Colonic mucosa (tissue), 4 donors: ENCODE measurements around the gene ERBB4. TPM values are rescaled to one million over a fixed set of nuclear protein-coding genes. Genes with fewer than 3 reads are reported as not detected.

Experiments
- DNase-seq: peaks from one replicate; pipeline ENCODE4 v3.0.0-alpha.2; 2020
- H3K27ac ChIP-seq: fragments of 200-600 bp; one replicate; pipeline ENCODE4 v1.8.0; 2021
- H3K27me3 ChIP-seq: fragments of 200-600 bp; one replicate; pipeline ENCODE4 v1.8.0; 2021
- H3K36me3 ChIP-seq: fragments of 200-600 bp; one replicate; pipeline ENCODE4 v1.8.0; 2021
- H3K4me1 ChIP-seq: fragments of 200-600 bp; one replicate; pipeline ENCODE4 v1.8.0; 2021; ENCODE audit warnings: mild to moderate bottlenecking
- H3K4me3 ChIP-seq: fragments of 200-600 bp; one replicate; pipeline ENCODE4 v1.8.0; 2021
- H3K9ac ChIP-seq, 2 donors: one replicate each; pipeline ENCODE4 v1.7.0; 2013; ENCODE audit warnings: control low read depth in 2 of 2, low read depth in 2 of 2, low read length in 2 of 2
- H3K9me3 ChIP-seq: fragments of 200-600 bp; one replicate; pipeline ENCODE4 v1.8.0; 2021
- intact Hi-C: fragments of 100-400 bp; cut with DNase I; formaldehyde crosslinking; loops from one replicate; pipeline ENCODE4 v1.14.1; 2022
- total RNA-seq, 2 donors: library from RNA; stranded (reverse); fragmentation: NEBNext Ultra II Directional in 1 of 2; extraction: Animal tissue kit (Norgen Biotek cat#: 25700) in 1 of 2; gene quantifications; one replicate each; pipeline ENCODE4 v1.2.1, GENCODE V29; 2021
- TF ChIP-seq, protein P1 (sequence below): fragments of 200-600 bp; IDR thresholded peaks from one replicate; pipeline ENCODE4 v1.8.0; 2022; ENCODE audit warnings: antibody characterized with exemption, mild to moderate bottlenecking
- donor health status: healthy.
- donor health status: DM: no; HTN: no; CAD: no.
- donor health status: DM: no; HTN: no; CAD: no.

ERBB4 gene
- total RNA-seq, 2 donors from 2014 or later = 0.05 to 0.07 TPM

DNA sequence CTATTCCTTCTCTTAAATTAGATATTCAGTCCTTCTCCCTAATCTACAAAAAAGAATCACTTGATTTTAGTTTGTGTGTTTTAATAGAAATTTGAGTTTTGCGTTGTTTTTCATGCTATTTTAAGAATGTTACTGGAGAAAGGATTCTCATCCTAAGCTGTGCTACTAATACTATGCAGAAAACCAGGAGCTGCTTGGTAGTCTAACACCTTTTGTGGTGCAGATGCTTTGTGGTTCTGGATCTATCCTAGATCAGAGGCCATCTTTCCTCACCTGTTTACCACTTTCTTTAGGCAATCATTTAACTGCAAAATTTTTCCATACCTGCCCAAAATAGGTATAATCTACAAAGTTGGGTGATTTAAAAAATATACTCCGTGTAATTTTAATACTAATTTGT is 1158.6 kb downstream of the ERBB4 start:
- no peaks in the 10 kb centered on the region for H3K9me3 ChIP-seq
- H3K27me3 ChIP-seq = no peaks in the 10 kb centered on the region
- H3K4me3 ChIP-seq = no peak overlapping the region
- no peak overlapping the region for H3K9ac ChIP-seq
- no peak overlapping the region for H3K27ac ChIP-seq
- no peaks in the 10 kb centered on the region for H3K36me3 ChIP-seq
- intact Hi-C loops = no loop called here
- TF ChIP-seq, protein P1, sequence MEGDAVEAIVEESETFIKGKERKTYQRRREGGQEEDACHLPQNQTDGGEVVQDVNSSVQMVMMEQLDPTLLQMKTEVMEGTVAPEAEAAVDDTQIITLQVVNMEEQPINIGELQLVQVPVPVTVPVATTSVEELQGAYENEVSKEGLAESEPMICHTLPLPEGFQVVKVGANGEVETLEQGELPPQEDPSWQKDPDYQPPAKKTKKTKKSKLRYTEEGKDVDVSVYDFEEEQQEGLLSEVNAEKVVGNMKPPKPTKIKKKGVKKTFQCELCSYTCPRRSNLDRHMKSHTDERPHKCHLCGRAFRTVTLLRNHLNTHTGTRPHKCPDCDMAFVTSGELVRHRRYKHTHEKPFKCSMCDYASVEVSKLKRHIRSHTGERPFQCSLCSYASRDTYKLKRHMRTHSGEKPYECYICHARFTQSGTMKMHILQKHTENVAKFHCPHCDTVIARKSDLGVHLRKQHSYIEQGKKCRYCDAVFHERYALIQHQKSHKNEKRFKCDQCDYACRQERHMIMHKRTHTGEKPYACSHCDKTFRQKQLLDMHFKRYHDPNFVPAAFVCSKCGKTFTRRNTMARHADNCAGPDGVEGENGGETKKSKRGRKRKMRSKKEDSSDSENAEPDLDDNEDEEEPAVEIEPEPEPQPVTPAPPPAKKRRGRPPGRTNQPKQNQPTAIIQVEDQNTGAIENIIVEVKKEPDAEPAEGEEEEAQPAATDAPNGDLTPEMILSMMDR = no peak
- H3K4me1 ChIP-seq = no peaks in the 10 kb centered on the region
- no peak for DNase-seq

DNA sequence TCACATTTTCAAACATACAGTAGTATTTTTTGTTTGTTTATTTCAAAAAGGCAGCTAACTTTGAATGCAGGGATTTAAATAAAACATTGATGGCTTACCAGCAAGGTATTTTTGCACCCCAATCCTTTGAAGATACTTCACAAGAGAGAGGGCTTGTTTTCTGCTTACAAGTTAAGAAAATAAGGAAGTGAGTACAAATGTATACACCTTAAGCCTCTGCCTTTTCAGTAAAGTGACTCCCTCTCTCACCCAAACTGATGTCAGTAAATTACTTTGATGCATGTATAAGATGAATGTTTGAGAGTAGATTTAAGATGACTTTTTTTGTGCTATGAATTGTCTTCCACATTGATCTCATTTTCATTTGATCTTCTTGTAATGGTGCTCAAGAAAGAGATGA is 1162.2 kb downstream of the ERBB4 start:
- intact Hi-C loops = no loop called here
- no peak for DNase-seq
- H3K4me3 ChIP-seq = no peak overlapping the region
- no peaks in the 10 kb centered on the region for H3K4me1 ChIP-seq
- H3K27me3 ChIP-seq = no peaks in the 10 kb centered on the region
- no peaks in the 10 kb centered on the region for H3K9me3 ChIP-seq
- no peak overlapping the region for H3K27ac ChIP-seq
- H3K36me3 ChIP-seq = no peaks in the 10 kb centered on the region
- no peak overlapping the region for H3K9ac ChIP-seq
- TF ChIP-seq, protein P1 = no peak

DNA sequence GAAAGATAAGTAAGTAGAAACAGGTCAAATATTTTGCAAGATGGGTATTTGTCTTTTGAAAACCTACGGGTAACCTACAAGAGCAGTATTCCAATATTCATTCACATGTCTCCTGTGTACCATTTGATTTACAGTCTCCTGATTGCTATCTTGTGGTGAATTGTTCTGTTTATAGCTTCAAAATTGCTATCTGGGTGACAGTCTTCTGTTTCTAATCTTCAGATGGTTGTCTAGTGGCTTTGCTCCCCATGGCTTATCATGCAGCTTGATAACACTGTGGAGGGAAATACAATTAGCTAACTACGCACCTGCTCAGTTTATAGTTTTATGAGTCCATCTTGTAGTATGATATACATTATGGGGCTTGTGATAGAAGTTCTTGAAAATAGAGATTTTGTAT is 1165.4 kb downstream of the ERBB4 start:
- TF ChIP-seq, protein P1 = no peak
- no peak for DNase-seq
- H3K27me3 ChIP-seq = no peaks in the 10 kb centered on the region
- H3K4me1 ChIP-seq = no peaks in the 10 kb centered on the region
- H3K27ac ChIP-seq = no peak overlapping the region
- H3K9me3 ChIP-seq = no peaks in the 10 kb centered on the region
- intact Hi-C loops = no loop called here
- no peak overlapping the region for H3K4me3 ChIP-seq
- no peaks in the 10 kb centered on the region for H3K36me3 ChIP-seq
- H3K9ac ChIP-seq = no peak overlapping the region

DNA sequence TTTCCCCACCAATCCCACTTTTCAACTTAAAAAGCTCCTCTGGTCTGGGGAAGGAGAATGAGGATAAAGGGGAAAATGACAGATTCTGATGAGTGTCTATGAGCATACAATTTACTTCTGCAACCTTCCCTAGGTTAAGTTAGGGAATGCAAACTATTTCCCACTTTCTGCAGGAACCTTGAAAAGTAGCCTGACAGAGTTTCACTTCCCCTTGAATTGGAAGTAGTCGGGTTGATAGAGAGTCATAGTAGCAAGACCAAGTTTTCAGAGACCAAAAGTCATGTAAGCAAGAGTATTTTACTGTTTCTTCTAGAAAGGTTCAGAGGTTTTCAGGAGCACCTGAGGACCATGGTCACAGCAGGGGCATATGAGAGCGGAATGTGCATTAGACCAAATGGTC is 1167.1 kb downstream of the ERBB4 start:
- H3K4me1 ChIP-seq = no peaks in the 10 kb centered on the region
- intact Hi-C loops = no loop called here
- H3K9me3 ChIP-seq = no peaks in the 10 kb centered on the region
- no peak overlapping the region for H3K9ac ChIP-seq
- DNase-seq = no peak
- no peak overlapping the region for H3K4me3 ChIP-seq
- no peak overlapping the region for H3K27ac ChIP-seq
- TF ChIP-seq, protein P1 = no peak
- H3K27me3 ChIP-seq = no peaks in the 10 kb centered on the region
- no peaks in the 10 kb centered on the region for H3K36me3 ChIP-seq

DNA sequence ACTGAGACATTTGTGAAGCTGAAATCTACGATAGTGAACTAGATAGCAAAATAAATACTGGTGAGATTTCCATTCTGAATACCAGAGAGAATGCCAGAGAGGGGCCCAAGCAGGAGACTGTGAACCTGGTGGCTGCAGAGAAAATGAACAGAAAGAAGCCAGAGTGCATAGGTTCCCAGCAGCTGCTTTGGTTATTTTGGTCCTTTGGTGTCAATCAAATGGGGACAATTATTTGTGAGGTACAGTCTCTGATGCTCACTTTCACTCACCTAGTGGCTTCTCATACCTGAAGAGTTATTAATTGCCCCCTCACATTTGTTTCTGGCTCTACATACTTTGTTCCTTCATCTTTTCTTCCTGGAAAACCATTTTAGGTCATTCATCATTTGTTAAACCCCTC is 1170.1 kb downstream of the ERBB4 start:
- TF ChIP-seq, protein P1 = no peak
- intact Hi-C loops = no loop called here
- Histone ChIP-seq H3K4me3 (no peak overlapping the region), H3K4me1 (no peaks in the 10 kb centered on the region), H3K27me3 (no peaks in the 10 kb centered on the region), H3K9ac (no peak overlapping the region), H3K9me3 (no peaks in the 10 kb centered on the region), H3K27ac (no peak overlapping the region), H3K36me3 (no peaks in the 10 kb centered on the region)
- DNase-seq = no peak

DNA sequence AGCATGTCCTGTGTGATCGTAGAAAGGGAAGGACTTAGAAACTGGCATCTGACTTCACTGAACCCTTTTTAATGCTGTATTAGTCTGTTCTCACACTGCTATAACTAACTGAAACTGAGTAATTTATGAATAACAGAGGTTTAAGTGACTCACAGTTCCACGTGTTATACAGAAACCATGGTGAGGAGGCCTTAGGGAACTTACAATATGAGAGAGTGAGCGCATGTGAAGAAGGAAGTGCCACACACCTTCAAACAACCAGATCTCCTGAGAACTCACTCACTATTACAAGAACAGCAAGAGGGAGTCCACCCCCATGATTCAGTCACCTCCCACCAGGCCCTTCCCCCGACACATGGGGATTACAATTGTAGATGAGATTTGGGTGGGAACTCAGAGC is 1170.9 kb downstream of the ERBB4 start:
- no peaks in the 10 kb centered on the region for H3K36me3 ChIP-seq
- H3K9ac ChIP-seq = no peak overlapping the region

More for the DNA sequence above, 1170.9 kb downstream of the ERBB4 start:
- intact Hi-C loops = no loop called here
- no peaks in the 10 kb centered on the region for H3K27me3 ChIP-seq
- H3K4me3 ChIP-seq = no peak overlapping the region
- H3K9me3 ChIP-seq = no peaks in the 10 kb centered on the region
- no peak overlapping the region for H3K27ac ChIP-seq
- TF ChIP-seq, protein P1 = no peak
- DNase-seq = no peak
- H3K4me1 ChIP-seq = no peaks in the 10 kb centered on the region
